Activated naive CD8-positive, alpha-beta T cell treated with anti-CD3 and anti-CD28 coated beads, Interleukin-2, amount 50 U/mL, for 16 hours (primary cell): ENCODE results near the gene ASIC1.

ENCODE experiments used
- DNase-seq: peaks from one replicate; pipeline ENCODE4 v3.0.0-alpha.2; 2020; ENCODE audit warnings: low read depth, low spot score

The ASIC1 gene

GRCh38 chr12:50084775-50085614 lies 27.6 kb downstream of the ASIC1 start, which contains the start of gene SMARCD1:
Gene SMARCD1, plus strand, starts transcription at chr12:50085342. Its CDS starts 28 bp downstream, at chr12:50085370.
- peak; percentile 58 for DNase-seq

- DNase-seq, result no peak
Observed at GRCh38 chr12:50085615-50086072, 28.2 kb downstream of the ASIC1 start.

- DNase-seq, result no peak
Observed at GRCh38 chr12:50086148-50086547, 28.8 kb downstream of the ASIC1 start.

- DNase-seq, result no peak
Observed at GRCh38 chr12:50087151-50087550, 29.8 kb downstream of the ASIC1 start.

GRCh38 chr12:50087995-50088394 lies 30.6 kb downstream of the ASIC1 start:
- no peak for DNase-seq

- DNase-seq, result no peak
Observed at GRCh38 chr12:50088577-50089335, 31.4 kb downstream of the ASIC1 start.

- no peak for DNase-seq
Observed at GRCh38 chr12:50089730-50090129, 32.3 kb downstream of the ASIC1 start.

- DNase-seq, result no peak
Observed at GRCh38 chr12:50090391-50090790, 33.0 kb downstream of the ASIC1 start.

GRCh38 chr12:50097952-50098351 lies 40.6 kb downstream of the ASIC1 start:
- DNase-seq, result no peak

- no peak for DNase-seq
Observed at GRCh38 chr12:50099302-50100008, 42.1 kb downstream of the ASIC1 start.

GRCh38 chr12:50100561-50100960 lies 43.2 kb downstream of the ASIC1 start:
- no peak for DNase-seq

GRCh38 chr12:50101663-50102062 lies 44.3 kb downstream of the ASIC1 start:
- no peak for DNase-seq

- no peak for DNase-seq
Observed at GRCh38 chr12:50102131-50102531, 44.7 kb downstream of the ASIC1 start.

GRCh38 chr12:50102646-50103309 lies 45.4 kb downstream of the ASIC1 start:
- DNase-seq, result no peak

GRCh38 chr12:50103351-50103750 lies 46.0 kb downstream of the ASIC1 start:
- no peak for DNase-seq

- no peak for DNase-seq
Observed at GRCh38 chr12:50103767-50104321, 46.4 kb downstream of the ASIC1 start, which contains the start of gene GPD1. Gene GPD1, plus strand, starts transcription at chr12:50104008. Its CDS starts 43 bp downstream, at chr12:50104051.

- DNase-seq, result no peak
Observed at GRCh38 chr12:50104417-50105366, 47.3 kb downstream of the ASIC1 start.

- DNase-seq, result no peak
Observed at GRCh38 chr12:50105913-50106450, 48.6 kb downstream of the ASIC1 start.

- DNase-seq, result no peak
Observed at GRCh38 chr12:50106907-50107306, 49.5 kb downstream of the ASIC1 start.
